Left ventricle myocardium inferior (tissue), 1 donor: ENCODE results near the gene FILIP1L. TPM values are rescaled to one million over a fixed set of nuclear protein-coding genes. Genes with fewer than 3 reads are reported as not detected.
A peak's percentile ranks its signal among the peaks of the same experiment; 100 is the strongest.
"Not testable (repeated sequence)": the region's sequence is repeated elsewhere in the genome, so short reads cannot be mapped to it uniquely, and the experiment has no call there.

ENCODE experiments used
- DNase-seq: peaks from one replicate; pipeline ENCODE4 v3.0.0-alpha.2; 2020
- H3K27ac ChIP-seq: fragments of 200-600 bp; replicated peaks from 2 replicates; pipeline ENCODE4 v1.8.0; 2021
- H3K27me3 ChIP-seq: fragments of 200-600 bp; 2 replicates; pipeline ENCODE4 v1.8.0; 2021; ENCODE audit warnings: low read depth
- H3K36me3 ChIP-seq: fragments of 200-600 bp; 2 replicates; pipeline ENCODE4 v1.8.0; 2021
- H3K4me1 ChIP-seq: fragments of 200-600 bp; 2 replicates; pipeline ENCODE4 v1.8.0; 2021
- H3K4me3 ChIP-seq: fragments of 200-600 bp; 2 replicates; pipeline ENCODE4 v1.8.0; 2021; ENCODE audit warnings: mild to moderate bottlenecking, moderate library complexity
- H3K9me3 ChIP-seq: fragments of 200-600 bp; replicated peaks from 2 replicates; pipeline ENCODE4 v1.8.0; 2021
- intact Hi-C: fragments of 100-400 bp; cut with micrococcal nuclease; formaldehyde crosslinking; loops from one replicate; pipeline ENCODE4 v1.11.0; 2022
- total RNA-seq: library from RNA; stranded (reverse); fragmentation: NEBNext Ultra II Directional; extraction: Animal tissue kit (Norgen Biotek cat#: 25700); gene quantifications from one replicate; pipeline ENCODE4 v1.2.1, GENCODE V29; 2021
- TF ChIP-seq, protein P1 (sequence below): fragments of 200-600 bp; IDR thresholded peaks from 2 replicates; pipeline ENCODE4 v1.8.0; 2021; ENCODE audit warnings: antibody characterized with exemption, mild to moderate bottlenecking, borderline replicate concordance
- donor health status: DM: no; HTN: yes; CAD: no; lungs with severe emphysema.

Gene FILIP1L
- total RNA-seq, 1 donor from 2014 or later: 84.9 TPM

DNA sequence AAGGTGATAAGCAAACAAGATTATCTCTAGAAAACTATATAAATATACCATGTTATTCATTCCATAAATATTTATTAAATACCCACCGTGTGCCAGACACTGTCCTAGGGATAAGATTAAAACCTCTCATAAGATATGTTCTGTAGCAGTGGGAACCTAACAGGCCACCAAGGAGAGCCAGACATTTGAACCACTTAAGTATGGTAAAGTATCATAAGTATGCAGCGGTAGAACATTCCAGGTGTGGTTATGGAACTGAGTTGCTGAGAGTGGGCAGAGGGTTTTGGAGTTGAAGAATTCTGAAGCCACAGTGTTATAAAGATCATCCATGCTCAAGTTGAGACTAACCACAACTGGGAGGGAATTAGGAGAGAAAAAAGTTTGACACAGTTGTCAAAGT is 14.7 kb downstream of the FILIP1L start:
- no peaks in the 10 kb centered on the region for H3K9me3 ChIP-seq
- H3K27me3 ChIP-seq: no peaks in the 10 kb centered on the region
- TF ChIP-seq, protein P1, sequence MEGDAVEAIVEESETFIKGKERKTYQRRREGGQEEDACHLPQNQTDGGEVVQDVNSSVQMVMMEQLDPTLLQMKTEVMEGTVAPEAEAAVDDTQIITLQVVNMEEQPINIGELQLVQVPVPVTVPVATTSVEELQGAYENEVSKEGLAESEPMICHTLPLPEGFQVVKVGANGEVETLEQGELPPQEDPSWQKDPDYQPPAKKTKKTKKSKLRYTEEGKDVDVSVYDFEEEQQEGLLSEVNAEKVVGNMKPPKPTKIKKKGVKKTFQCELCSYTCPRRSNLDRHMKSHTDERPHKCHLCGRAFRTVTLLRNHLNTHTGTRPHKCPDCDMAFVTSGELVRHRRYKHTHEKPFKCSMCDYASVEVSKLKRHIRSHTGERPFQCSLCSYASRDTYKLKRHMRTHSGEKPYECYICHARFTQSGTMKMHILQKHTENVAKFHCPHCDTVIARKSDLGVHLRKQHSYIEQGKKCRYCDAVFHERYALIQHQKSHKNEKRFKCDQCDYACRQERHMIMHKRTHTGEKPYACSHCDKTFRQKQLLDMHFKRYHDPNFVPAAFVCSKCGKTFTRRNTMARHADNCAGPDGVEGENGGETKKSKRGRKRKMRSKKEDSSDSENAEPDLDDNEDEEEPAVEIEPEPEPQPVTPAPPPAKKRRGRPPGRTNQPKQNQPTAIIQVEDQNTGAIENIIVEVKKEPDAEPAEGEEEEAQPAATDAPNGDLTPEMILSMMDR: no peak
- intact Hi-C loops: loop anchor here (10.0 kb wide), 1 partner anchor 65 kb away; no protein-coding TSS in a partner anchor
- H3K4me1 ChIP-seq: peaks cover 64% of the 10 kb centered on the region
- no peak overlapping the region for H3K4me3 ChIP-seq
- H3K36me3 ChIP-seq: no peaks in the 10 kb centered on the region
- H3K27ac ChIP-seq: peak overlapping the region; percentile 86
- no peak for DNase-seq

DNA sequence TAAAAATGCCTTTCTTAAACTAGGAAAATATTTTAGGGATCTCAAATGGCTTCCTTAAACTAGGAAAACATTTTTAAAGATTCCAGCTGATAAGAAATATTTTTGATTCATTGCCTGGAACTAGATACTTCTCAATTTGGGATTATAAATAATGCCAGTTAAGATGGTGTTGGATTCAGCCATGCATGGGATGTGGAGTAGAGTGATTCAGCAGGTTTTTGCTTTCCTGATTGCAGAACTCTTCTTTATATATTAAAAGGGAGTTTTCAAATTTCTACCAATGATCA is 15.6 kb downstream of the FILIP1L start:
- Histone ChIP-seq H3K9me3 (no peaks in the 10 kb centered on the region), H3K36me3 (no peaks in the 10 kb centered on the region), H3K4me1 (peaks cover 58% of the 10 kb centered on the region), H3K4me3 (no peak overlapping the region), H3K27me3 (no peaks in the 10 kb centered on the region), H3K27ac (peak overlapping the region; percentile 86)
- intact Hi-C loops: loop anchor here (10.0 kb wide), 1 partner anchor 66 kb away; no protein-coding TSS in a partner anchor
- TF ChIP-seq, protein P1: no peak
- no peak for DNase-seq

DNA sequence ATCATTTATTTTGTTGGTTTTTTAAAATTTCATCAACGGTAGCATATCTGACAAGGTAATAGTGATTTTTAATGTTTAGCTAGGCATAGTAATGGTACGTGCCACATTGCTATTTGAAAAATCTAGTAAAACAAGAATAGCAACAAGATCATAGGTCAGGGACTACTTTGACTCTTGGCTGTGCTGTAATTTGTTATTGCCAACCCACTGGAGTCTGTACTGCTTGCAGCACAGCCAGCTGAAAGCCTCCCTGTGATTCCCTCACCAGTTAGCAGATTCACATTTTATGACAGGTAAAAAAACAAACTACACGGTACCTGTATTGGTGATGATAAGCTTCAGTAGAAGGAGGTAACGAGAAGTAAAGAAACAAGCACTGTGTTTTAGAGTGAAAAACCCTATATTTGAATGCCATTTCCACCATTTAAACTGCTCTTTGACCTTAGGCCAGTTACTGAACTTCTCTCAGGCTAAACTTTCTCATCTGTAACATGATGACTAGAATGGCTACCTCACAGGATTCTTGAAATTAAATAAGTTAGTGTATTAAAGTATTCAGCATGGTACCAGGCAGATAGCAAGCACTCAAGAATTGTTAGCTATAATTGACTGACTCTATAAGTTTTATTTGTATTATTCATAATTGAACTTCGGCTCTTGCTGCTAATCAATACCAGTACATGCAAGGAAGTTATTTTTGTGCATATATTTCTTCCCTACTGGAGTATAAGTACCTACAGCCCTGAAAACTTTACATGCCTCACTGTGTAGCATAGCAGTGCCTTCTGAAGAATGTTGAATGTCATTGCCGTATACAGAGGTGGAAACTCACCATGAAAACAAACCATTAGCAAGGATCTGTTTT is 16.1 kb downstream of the FILIP1L start:
- H3K27me3 ChIP-seq: no peaks in the 10 kb centered on the region

DNA sequence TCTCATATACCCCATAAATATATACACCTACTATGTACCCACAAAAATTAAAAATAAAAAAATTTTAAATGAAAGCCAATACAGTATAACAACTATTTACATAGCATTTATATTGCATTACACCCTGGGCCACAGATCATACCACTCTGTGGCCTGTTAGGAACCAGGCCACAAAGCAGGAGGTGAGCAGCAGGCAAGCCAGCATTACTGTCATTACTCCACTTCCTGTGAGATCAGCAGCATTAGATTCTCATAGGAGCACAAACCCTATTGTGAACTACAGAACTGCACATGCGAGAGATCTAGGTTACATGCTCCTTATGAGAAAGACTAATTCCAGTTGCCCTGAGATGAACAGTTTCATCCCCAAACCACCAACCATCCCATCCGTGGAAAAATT is 17.4 kb downstream of the FILIP1L start:
- Histone ChIP-seq H3K9me3 (no peaks in the 10 kb centered on the region), H3K27me3 (no peaks in the 10 kb centered on the region), H3K4me1 (peaks cover 47% of the 10 kb centered on the region), H3K4me3 (no peak overlapping the region), H3K36me3 (no peaks in the 10 kb centered on the region), H3K27ac (peak overlapping the region; percentile 86)
- no peak for DNase-seq
- intact Hi-C loops: loop anchor here (10.0 kb wide), 1 partner anchor 68 kb away; no protein-coding TSS in a partner anchor
- TF ChIP-seq, protein P1: no peak

More for the DNA sequence above, 16.1 kb downstream of the FILIP1L start:
- no peaks in the 10 kb centered on the region for H3K9me3 ChIP-seq
- TF ChIP-seq, protein P1: no peak
- no peaks in the 10 kb centered on the region for H3K36me3 ChIP-seq
- peaks cover 56% of the 10 kb centered on the region for H3K4me1 ChIP-seq
- intact Hi-C loops: loop anchor here (10.0 kb wide), 1 partner anchor 67 kb away; no protein-coding TSS in a partner anchor
- no peak overlapping the region for H3K4me3 ChIP-seq
- peak overlapping the region; percentile 86 for H3K27ac ChIP-seq
- DNase-seq: no peak

DNA sequence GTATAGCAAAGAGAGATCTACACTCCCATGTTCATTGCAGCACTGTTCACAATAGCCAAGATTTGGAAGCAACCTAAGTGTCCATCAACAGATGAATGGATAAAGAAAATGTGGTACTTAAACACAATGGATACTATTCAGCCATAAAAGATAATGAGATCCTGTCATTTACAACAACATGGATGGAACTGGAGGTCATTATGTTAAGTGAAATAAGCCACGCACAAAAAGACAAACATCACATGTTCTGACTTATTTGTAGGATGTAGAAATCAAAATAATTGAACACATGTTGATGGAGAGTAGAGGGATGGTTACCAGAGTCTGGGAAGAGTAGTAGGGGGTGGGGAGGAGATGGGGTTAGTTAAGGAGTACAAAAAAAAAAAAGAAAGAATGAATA is 18.0 kb downstream of the FILIP1L start:
- H3K4me1 ChIP-seq: peaks cover 47% of the 10 kb centered on the region
- DNase-seq, H3K27me3 ChIP-seq, H3K4me3 ChIP-seq, H3K9me3 ChIP-seq, H3K36me3 ChIP-seq, H3K27ac ChIP-seq: not testable (repeated sequence)
- intact Hi-C loops: loop anchor here (10.0 kb wide), 1 partner anchor 69 kb away; no protein-coding TSS in a partner anchor

DNA sequence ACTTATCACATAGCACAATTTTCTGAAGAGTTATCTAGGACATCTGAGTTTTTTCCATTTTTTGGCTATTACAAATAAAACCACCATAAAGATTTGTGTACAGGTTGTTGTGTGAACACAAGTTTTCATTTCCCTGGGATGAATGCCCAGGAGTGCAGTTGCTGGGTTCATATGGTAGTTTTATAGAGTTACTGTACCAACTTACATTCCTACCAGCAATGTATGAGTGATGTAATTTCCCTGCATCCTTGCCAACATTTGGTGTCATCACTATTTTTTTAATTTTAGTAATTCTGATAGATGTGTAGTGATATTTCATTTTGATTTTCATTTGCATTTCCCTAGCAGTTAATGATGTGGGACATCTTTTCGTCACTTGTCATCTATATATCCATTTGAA is 20.5 kb downstream of the FILIP1L start:
- Histone ChIP-seq H3K36me3 (no peaks in the 10 kb centered on the region), H3K9me3 (no peaks in the 10 kb centered on the region), H3K4me1 (peaks cover 48% of the 10 kb centered on the region), H3K27ac (no peak overlapping the region), H3K4me3 (no peak overlapping the region), H3K27me3 (no peaks in the 10 kb centered on the region)
- no peak for DNase-seq
- intact Hi-C loops: loop anchor here (10.0 kb wide), 1 partner anchor 71 kb away; no protein-coding TSS in a partner anchor
- TF ChIP-seq, protein P1: no peak
